OCI-LY3 (cell line): Measurements from ENCODE around the gene FBXO24.

Source experiments
- H2AFZ ChIP-seq: fragments of 200-600, 300-600 bp; shearing (Covaris generic); 2 replicates; pipeline ENCODE4 v1.6.0; 2014; ENCODE audit warnings: antibody characterized with exemption, low read depth, low read length
- H3K27ac ChIP-seq: fragments of 200-600, 300-600 bp; sonication (generic); 2 replicates; pipeline ENCODE4 v1.5.1; 2014; ENCODE audit warnings: mild to moderate bottlenecking, low read length, moderate library complexity, mixed read lengths
- H3K27me3 ChIP-seq: fragments of 200-600, 300-600 bp; sonication (generic); 2 replicates; pipeline ENCODE4 v1.6.1; 2014; ENCODE audit warnings: low read depth, low read length, mixed read lengths
- H3K36me3 ChIP-seq: fragments of 200-600, 300-600 bp; sonication (generic); replicated peaks from 2 replicates; pipeline ENCODE3; 2014; ENCODE audit warnings: low read depth, low read length, mixed read lengths
- H3K4me1 ChIP-seq: fragments of 300-600, 200-600 bp; sonication (generic); 2 replicates; pipeline ENCODE4 v1.6.1; 2014; ENCODE audit warnings: low read length, mixed read lengths
- H3K4me2 ChIP-seq: fragments of 200-600, 300-600 bp; sonication (generic); 2 replicates; pipeline ENCODE4 v1.6.1; 2014; ENCODE audit warnings: low read length, mixed read lengths
- H3K4me3 ChIP-seq: fragments of 300-600, 200-600 bp; sonication (generic); 2 replicates; pipeline ENCODE4 v1.5.1; 2014; ENCODE audit warnings: antibody characterized with exemption, mild to moderate bottlenecking, low read length, moderate library complexity
- H3K79me2 ChIP-seq: fragments of 300-600, 200-600 bp; shearing (Covaris generic); 2 replicates; pipeline ENCODE4 v1.6.1; 2014; ENCODE audit warnings: mild to moderate bottlenecking, low read length, mixed read lengths
- H3K9ac ChIP-seq: fragments of 300-600, 200-600 bp; shearing (Covaris generic); 2 replicates; pipeline ENCODE4 v1.6.0; 2014; ENCODE audit warnings: mild to moderate bottlenecking, low read length, moderate library complexity
- H3K9me3 ChIP-seq: fragments of 200-600, 300-600 bp; shearing (Covaris generic); 2 replicates; pipeline ENCODE4 v1.6.1; 2014; ENCODE audit warnings: low read length, mixed read lengths; ENCODE audit not compliant: insufficient read depth
- H4K20me1 ChIP-seq: fragments of 200-600, 300-600 bp; sonication (generic); 2 replicates; pipeline ENCODE4 v1.6.1; 2016; ENCODE audit warnings: low read length, mixed read lengths; ENCODE audit not compliant: insufficient read depth
- EZH2phosphoT487 ChIP-seq: fragments of 200-600 bp; shearing (Covaris generic); IDR thresholded peaks from 2 replicates; pipeline ENCODE4 v1.6.1; 2018; ENCODE audit warnings: antibody characterized with exemption, mixed run types, low read depth
- TF ChIP-seq, protein P1 (sequence below): fragments of 200-600, 300-600 bp; sonication (generic); IDR thresholded peaks from 2 replicates; pipeline ENCODE4 v1.5.1; 2014; ENCODE audit warnings: antibody characterized with exemption, low read length, low read depth

FBXO24 gene

DNA sequence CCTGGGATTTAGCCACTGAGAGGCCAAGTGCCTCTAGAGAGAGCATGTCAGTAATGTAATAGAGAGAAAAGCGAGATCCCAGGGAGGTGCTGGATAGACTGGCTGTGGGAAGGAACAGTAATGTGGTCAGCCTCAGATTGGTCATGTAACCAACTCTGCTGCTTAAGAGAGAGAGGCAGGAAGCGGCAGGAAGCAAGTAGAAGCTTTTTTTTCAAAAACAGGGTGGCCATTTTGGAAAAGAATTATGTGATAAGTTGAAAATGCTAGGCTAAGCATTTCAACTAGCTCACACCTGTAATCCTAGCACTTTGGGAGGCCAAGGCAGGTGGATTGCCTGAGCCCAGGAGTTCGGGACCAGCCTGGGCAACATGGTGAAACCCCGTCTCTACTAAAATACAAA, 12.3 kb downstream of the FBXO24 start:
- Histone ChIP-seq H3K4me3 (no peak overlapping the region), H3K36me3 (no peaks in the 10 kb centered on the region), H3K9me3 (no peaks in the 10 kb centered on the region), H3K79me2 (no peaks in the 10 kb centered on the region), H3K4me1 (no peaks in the 10 kb centered on the region), H4K20me1 (no peaks in the 10 kb centered on the region), H2AFZ (no peak overlapping the region), H3K4me2 (no peak overlapping the region), H3K27me3 (no peaks in the 10 kb centered on the region), H3K9ac (no peak overlapping the region), H3K27ac (no peak overlapping the region)
- TF ChIP-seq EZH2phosphoT487, result no peak
- TF ChIP-seq, protein P1, sequence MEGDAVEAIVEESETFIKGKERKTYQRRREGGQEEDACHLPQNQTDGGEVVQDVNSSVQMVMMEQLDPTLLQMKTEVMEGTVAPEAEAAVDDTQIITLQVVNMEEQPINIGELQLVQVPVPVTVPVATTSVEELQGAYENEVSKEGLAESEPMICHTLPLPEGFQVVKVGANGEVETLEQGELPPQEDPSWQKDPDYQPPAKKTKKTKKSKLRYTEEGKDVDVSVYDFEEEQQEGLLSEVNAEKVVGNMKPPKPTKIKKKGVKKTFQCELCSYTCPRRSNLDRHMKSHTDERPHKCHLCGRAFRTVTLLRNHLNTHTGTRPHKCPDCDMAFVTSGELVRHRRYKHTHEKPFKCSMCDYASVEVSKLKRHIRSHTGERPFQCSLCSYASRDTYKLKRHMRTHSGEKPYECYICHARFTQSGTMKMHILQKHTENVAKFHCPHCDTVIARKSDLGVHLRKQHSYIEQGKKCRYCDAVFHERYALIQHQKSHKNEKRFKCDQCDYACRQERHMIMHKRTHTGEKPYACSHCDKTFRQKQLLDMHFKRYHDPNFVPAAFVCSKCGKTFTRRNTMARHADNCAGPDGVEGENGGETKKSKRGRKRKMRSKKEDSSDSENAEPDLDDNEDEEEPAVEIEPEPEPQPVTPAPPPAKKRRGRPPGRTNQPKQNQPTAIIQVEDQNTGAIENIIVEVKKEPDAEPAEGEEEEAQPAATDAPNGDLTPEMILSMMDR, result no peak

DNA sequence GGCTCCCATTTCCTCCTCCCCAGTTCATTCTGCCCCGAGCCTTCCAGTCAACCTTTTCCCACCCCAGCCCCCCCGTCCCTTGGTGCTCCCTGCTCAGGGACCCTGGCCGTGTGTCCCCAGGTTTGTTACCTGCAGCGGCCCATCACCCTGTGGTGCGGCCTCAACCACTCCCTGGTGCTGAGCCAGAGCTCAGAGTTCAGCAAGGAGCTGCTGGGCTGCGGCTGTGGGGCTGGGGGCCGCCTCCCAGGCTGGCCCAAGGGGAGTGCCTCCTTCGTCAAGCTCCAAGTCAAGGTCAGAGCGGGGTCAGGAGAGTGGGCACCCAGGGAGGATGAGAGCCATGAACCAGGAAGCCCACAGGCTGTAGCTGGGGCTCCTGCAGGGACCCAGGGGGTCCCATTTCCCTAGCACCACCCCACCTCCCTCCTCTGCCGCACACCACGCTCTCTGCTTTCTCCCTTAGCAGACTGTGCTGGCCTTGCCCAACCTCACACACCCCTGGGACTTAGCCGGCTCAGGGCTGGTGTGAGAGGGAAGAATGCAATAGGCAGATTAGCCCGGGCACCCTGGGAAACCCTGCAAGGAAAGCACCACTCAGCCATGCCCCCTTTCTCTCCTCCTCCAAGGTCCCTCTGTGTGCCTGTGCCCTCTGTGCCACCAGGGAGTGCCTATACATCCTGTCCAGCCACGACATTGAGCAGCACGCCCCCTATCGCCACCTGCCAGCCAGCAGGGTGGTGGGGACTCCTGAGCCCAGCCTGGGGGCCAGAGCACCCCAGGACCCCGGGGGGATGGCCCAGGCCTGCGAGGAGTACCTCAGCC, 14.0 kb downstream of the FBXO24 start:
- H3K79me2 ChIP-seq, result no peaks in the 10 kb centered on the region
- no peaks in the 10 kb centered on the region for H3K36me3 ChIP-seq
- TF ChIP-seq EZH2phosphoT487, result no peak
- TF ChIP-seq, protein P1, result peak; percentile 55
- H3K27ac ChIP-seq, result no peak overlapping the region
- no peaks in the 10 kb centered on the region for H3K27me3 ChIP-seq
- H3K9me3 ChIP-seq, result no peaks in the 10 kb centered on the region
- no peak overlapping the region for H3K9ac ChIP-seq
- H4K20me1 ChIP-seq, result no peaks in the 10 kb centered on the region
- peaks cover 5% of the 10 kb centered on the region; the same call in 1 of the 2 replicates for H3K4me1 ChIP-seq
- H2AFZ ChIP-seq, result no peak overlapping the region
- H3K4me3 ChIP-seq, result no peak overlapping the region
- H3K4me2 ChIP-seq, result no peak overlapping the region

DNA sequence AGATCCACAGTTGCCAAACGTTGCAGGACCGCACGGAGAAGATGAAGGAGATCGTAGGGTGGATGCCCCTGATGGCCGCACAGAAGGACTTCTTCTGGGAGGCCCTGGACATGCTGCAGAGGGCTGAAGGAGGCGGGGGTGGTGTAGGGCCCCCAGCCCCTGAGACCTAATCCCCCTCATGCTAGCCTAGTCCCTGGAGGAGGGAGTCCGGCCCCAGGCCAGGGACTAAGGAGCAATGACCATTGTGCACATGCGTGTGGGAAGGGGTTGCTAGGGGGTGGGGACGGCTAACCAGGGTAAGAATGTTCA, 14.6 kb downstream of the FBXO24 start:
- no peak overlapping the region for H3K9ac ChIP-seq
- H3K9me3 ChIP-seq, result no peaks in the 10 kb centered on the region
- peaks cover 7% of the 10 kb centered on the region; the same call in 1 of the 2 replicates for H3K4me1 ChIP-seq
- H3K4me3 ChIP-seq, result no peak overlapping the region
- no peaks in the 10 kb centered on the region for H3K79me2 ChIP-seq
- TF ChIP-seq, protein P1, result no peak
- TF ChIP-seq EZH2phosphoT487, result no peak
- H3K27me3 ChIP-seq, result no peaks in the 10 kb centered on the region
- no peak overlapping the region for H3K4me2 ChIP-seq
- H2AFZ ChIP-seq, result no peak overlapping the region
- H3K36me3 ChIP-seq, result no peaks in the 10 kb centered on the region
- H3K27ac ChIP-seq, result no peak overlapping the region
- H4K20me1 ChIP-seq, result no peaks in the 10 kb centered on the region

DNA sequence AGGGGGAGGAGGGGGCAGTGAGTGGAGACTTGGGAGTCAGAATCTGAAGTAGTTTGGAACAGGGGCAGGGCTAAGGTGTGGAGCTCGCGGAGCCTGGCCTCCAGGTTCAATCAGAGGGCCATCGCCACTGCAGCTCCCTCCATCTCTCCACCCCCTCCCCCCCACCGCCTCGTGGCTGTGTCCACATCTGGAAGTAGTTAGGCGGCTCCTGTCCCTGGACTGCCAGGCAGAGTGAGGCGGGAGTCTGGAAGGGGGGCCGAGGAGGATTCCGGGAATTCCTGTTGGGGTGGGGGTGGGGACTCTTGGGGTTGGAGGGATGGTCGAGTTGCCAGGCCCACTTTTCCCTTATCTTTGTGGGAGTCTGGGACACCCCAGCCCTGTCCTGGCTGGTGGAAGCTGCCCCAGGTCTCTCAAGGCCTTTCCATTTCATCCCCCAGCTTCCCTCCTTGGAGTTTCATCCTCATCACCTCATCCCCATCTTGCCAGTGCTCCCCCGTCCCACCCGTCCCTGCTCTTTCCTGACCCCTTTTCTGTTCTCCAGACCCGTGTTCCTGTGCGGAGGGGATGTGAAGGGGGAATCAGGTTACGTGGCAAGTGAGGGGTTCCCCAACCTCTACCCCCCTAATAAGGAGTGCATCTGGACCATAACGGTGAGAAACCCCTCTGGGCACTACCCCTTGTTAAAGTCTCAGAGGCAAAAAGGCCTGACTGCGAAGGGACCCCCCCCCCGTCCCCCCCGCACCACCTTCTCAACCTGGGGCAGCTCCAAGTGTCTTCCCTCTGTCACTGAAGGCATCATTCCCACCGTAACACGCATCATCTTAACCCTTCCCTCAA, 17.0 kb downstream of the FBXO24 start:
- Histone ChIP-seq H3K36me3 (no peaks in the 10 kb centered on the region), H4K20me1 (no peaks in the 10 kb centered on the region), H3K4me1 (peaks cover 7% of the 10 kb centered on the region; the same call in 1 of the 2 replicates), H3K27ac (no peak overlapping the region), H3K79me2 (no peaks in the 10 kb centered on the region), H3K4me2 (peak overlapping the region; percentile 84), H3K27me3 (no peaks in the 10 kb centered on the region), H3K9ac (peak overlapping the region; percentile 55; the same call in 1 of the 2 replicates), H3K4me3 (peak overlapping the region; percentile 86), H3K9me3 (no peaks in the 10 kb centered on the region), H2AFZ (no peak overlapping the region)
- no peak for TF ChIP-seq EZH2phosphoT487
- TF ChIP-seq, protein P1, result no peak
